ENCODE results near the gene WFDC6.
A peak's percentile ranks its signal among the peaks of the same experiment; 100 is the strongest.

WFDC6 gene

DNA sequence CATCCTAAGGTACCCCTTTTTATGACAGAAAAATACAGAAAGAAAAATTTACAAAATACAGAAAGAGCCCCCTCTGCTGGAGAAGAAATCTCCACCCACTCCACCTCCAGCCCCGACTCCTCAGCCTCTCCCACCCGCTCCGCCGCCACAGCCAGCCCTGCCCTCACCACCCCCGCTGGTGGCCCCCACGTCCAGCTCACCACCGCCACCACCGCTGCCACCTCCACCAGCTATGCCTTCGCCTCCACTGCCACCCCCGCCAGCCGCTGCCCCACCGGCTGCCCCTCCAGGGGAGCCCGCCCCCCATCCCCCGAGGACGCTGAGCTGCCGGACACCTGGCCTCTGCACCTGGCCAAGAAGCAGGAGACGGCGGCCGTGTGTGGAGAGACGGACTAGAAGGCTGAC, 52.0 kb downstream of the WFDC6 start:
- Histone ChIP-seq H3K9ac (ENCODE audit: low read length) (no peak overlapping the region), H3K9me3 (ENCODE audit: insufficient read depth, low read length) (no peaks in the 10 kb centered on the region), H4K20me1 (ENCODE audit: insufficient read depth, low read length) (no peaks in the 10 kb centered on the region), H3K4me3 (ENCODE audit: low read length) (no peak overlapping the region), H3K79me2 (ENCODE audit: low read length) (no peaks in the 10 kb centered on the region), H3K36me3 (replicated peaks; ENCODE audit: low read depth, low read length) (no peaks in the 10 kb centered on the region), H3K4me2 (ENCODE audit: low read length) (no peak overlapping the region), H2AFZ (ENCODE audit: low read depth, low read length) (no peak overlapping the region), H3K4me1 (ENCODE audit: low read length) (no peaks in the 10 kb centered on the region), H3K27me3 (ENCODE audit: low read depth, low read length) (peaks cover 77% of the 10 kb centered on the region), H3K27ac (ENCODE audit: low read length) (no peak overlapping the region)
- TF ChIP-seq, protein P1, sequence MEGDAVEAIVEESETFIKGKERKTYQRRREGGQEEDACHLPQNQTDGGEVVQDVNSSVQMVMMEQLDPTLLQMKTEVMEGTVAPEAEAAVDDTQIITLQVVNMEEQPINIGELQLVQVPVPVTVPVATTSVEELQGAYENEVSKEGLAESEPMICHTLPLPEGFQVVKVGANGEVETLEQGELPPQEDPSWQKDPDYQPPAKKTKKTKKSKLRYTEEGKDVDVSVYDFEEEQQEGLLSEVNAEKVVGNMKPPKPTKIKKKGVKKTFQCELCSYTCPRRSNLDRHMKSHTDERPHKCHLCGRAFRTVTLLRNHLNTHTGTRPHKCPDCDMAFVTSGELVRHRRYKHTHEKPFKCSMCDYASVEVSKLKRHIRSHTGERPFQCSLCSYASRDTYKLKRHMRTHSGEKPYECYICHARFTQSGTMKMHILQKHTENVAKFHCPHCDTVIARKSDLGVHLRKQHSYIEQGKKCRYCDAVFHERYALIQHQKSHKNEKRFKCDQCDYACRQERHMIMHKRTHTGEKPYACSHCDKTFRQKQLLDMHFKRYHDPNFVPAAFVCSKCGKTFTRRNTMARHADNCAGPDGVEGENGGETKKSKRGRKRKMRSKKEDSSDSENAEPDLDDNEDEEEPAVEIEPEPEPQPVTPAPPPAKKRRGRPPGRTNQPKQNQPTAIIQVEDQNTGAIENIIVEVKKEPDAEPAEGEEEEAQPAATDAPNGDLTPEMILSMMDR (IDR thresholded peaks at IDR 0.05; ENCODE audit: low read depth, low read length) = peak; percentile 54
- no peak for TF ChIP-seq EZH2phosphoT487 (IDR thresholded peaks at IDR 0.05; ENCODE audit: low read depth)

DNA sequence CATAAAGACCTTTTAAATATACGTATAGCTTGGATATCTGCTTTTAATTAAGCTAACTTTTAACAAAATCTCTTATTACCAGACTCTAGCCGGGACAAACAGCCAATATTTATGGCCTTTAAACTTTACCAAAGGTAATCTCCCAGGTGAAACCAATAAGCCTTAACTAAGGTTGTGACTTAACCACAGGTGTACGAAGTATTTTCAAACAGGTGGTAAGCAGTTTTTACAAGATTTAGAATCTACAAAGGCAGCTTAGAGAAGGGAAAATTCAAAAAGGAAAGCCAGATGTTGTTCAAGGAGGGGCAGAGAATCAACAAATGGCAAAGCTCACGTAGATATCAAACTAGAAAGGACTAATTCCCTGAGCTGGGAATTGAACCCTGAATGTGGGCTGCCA, 53.9 kb downstream of the WFDC6 start:
- no peaks in the 10 kb centered on the region for H3K79me2 ChIP-seq (ENCODE audit: low read length)
- no peak overlapping the region for H2AFZ ChIP-seq (ENCODE audit: low read depth, low read length)
- no peaks in the 10 kb centered on the region for H3K9me3 ChIP-seq (ENCODE audit: insufficient read depth, low read length)
- no peak overlapping the region for H3K27ac ChIP-seq (ENCODE audit: low read length)
- H3K9ac ChIP-seq (ENCODE audit: low read length) = no peak overlapping the region
- H3K36me3 ChIP-seq (replicated peaks; ENCODE audit: low read depth, low read length) = no peaks in the 10 kb centered on the region
- H3K4me2 ChIP-seq (ENCODE audit: low read length) = no peak overlapping the region
- peaks cover 76% of the 10 kb centered on the region for H3K27me3 ChIP-seq (ENCODE audit: low read depth, low read length)
- H4K20me1 ChIP-seq (ENCODE audit: insufficient read depth, low read length) = no peaks in the 10 kb centered on the region
- TF ChIP-seq, protein P1 (IDR thresholded peaks at IDR 0.05; ENCODE audit: low read depth, low read length) = no peak
- TF ChIP-seq EZH2phosphoT487 (IDR thresholded peaks at IDR 0.05; ENCODE audit: low read depth) = no peak
- H3K4me1 ChIP-seq (ENCODE audit: low read length) = no peaks in the 10 kb centered on the region
- no peak overlapping the region for H3K4me3 ChIP-seq (ENCODE audit: low read length)

DNA sequence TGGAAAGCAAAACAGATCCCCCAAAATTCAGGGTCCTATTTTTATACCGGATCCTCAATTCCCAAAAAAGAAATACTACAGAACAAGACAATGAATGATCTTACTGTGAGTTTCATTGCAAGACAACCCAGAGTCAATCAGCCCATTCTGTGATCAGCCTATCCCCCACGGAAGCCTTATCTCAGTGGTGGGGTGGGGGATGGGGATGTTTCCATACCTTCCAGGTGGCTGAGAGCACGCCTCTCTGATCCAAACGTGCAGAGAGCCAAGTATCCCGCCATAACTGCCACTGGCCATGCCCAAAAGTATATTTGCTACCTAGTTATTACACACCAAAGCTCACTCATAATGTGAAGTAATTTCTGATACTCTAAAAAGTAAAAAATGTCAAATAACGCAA, 54.6 kb downstream of the WFDC6 start:
- H3K9ac ChIP-seq (ENCODE audit: low read length) = no peak overlapping the region
- H3K79me2 ChIP-seq (ENCODE audit: low read length) = no peaks in the 10 kb centered on the region
- H3K27ac ChIP-seq (ENCODE audit: low read length) = no peak overlapping the region
- peaks cover 69% of the 10 kb centered on the region for H3K27me3 ChIP-seq (ENCODE audit: low read depth, low read length)
- H3K4me1 ChIP-seq (ENCODE audit: low read length) = no peaks in the 10 kb centered on the region
- TF ChIP-seq, protein P1 (IDR thresholded peaks at IDR 0.05; ENCODE audit: low read depth, low read length) = no peak
- TF ChIP-seq EZH2phosphoT487 (IDR thresholded peaks at IDR 0.05; ENCODE audit: low read depth) = no peak
- H4K20me1 ChIP-seq (ENCODE audit: insufficient read depth, low read length) = no peaks in the 10 kb centered on the region
- H3K4me2 ChIP-seq (ENCODE audit: low read length) = no peak overlapping the region
- no peaks in the 10 kb centered on the region for H3K9me3 ChIP-seq (ENCODE audit: insufficient read depth, low read length)
- no peak overlapping the region for H2AFZ ChIP-seq (ENCODE audit: low read depth, low read length)
- no peak overlapping the region for H3K4me3 ChIP-seq (ENCODE audit: low read length)
- H3K36me3 ChIP-seq (replicated peaks; ENCODE audit: low read depth, low read length) = no peaks in the 10 kb centered on the region
